22Rv1 (cell line): ENCODE measurements around the gene ERRFI1.
"Not testable (repeated sequence)": the region's sequence is repeated elsewhere in the genome, so short reads cannot be mapped to it uniquely, and the experiment has no call there.

Source experiments
- H3K27ac ChIP-seq: fragments of 450-650 bp; 2 replicates; pipeline ENCODE4 v1.5.1; 2017
- ZFX ChIP-seq: fragments of 450-650 bp; IDR thresholded peaks from 2 replicates; pipeline ENCODE4 v1.6.1; 2017; ENCODE audit warnings: antibody characterized with exemption, borderline replicate concordance
- TF ChIP-seq, protein P1 (sequence below): fragments of 450-650 bp; IDR thresholded peaks from 2 replicates; pipeline ENCODE4 v1.5.1; 2017; ENCODE audit warnings: mild to moderate bottlenecking

The ERRFI1 gene

GRCh38 chr1:7972285-7972684, 53.8 kb downstream of the ERRFI1 start:
- H3K27ac ChIP-seq: no peak overlapping the region
- TF ChIP-seq, protein P1, sequence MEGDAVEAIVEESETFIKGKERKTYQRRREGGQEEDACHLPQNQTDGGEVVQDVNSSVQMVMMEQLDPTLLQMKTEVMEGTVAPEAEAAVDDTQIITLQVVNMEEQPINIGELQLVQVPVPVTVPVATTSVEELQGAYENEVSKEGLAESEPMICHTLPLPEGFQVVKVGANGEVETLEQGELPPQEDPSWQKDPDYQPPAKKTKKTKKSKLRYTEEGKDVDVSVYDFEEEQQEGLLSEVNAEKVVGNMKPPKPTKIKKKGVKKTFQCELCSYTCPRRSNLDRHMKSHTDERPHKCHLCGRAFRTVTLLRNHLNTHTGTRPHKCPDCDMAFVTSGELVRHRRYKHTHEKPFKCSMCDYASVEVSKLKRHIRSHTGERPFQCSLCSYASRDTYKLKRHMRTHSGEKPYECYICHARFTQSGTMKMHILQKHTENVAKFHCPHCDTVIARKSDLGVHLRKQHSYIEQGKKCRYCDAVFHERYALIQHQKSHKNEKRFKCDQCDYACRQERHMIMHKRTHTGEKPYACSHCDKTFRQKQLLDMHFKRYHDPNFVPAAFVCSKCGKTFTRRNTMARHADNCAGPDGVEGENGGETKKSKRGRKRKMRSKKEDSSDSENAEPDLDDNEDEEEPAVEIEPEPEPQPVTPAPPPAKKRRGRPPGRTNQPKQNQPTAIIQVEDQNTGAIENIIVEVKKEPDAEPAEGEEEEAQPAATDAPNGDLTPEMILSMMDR: no peak
- TF ChIP-seq ZFX: no peak

GRCh38 chr1:7971024-7971423, 55.1 kb downstream of the ERRFI1 start:
- no peak overlapping the region for H3K27ac ChIP-seq
- no peak for TF ChIP-seq ZFX
- TF ChIP-seq, protein P1: no peak

- no peak overlapping the region for H3K27ac ChIP-seq
- TF ChIP-seq, protein P1: no peak
- no peak for TF ChIP-seq ZFX
Measured at GRCh38 chr1:7970246-7970645, 55.9 kb downstream of the ERRFI1 start.

DNA sequence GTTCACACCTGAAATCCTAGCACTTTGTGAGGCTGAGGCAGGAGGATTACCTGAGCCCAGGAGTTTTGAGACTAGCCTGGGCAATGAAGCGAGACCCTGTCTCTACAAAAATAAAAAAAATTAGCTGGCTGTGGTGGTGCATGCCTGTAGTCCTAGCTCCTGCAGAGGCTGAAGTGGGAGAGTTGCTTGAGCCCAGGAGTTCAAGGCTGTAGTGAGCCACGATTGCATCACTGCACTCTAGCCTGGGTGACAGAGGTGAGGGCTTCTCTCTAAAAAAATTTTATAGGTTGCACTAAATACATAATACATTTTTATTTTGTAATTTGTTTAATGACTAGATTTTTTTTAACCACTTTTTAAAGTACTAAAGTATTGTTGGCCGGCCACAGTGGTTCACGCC, 58.5 kb downstream of the ERRFI1 start:
- TF ChIP-seq, protein P1: no peak
- no peak for TF ChIP-seq ZFX
- no peak overlapping the region for H3K27ac ChIP-seq

GRCh38 chr1:7967196-7967595, 58.9 kb downstream of the ERRFI1 start:
- TF ChIP-seq ZFX: no peak
- TF ChIP-seq, protein P1: no peak

GRCh38 chr1:7964476-7964875, 61.6 kb downstream of the ERRFI1 start:
- no peak for TF ChIP-seq ZFX
- TF ChIP-seq, protein P1: no peak
- no peak overlapping the region for H3K27ac ChIP-seq

More at GRCh38 chr1:7967196-7967595, 58.9 kb downstream of the ERRFI1 start:
- H3K27ac ChIP-seq: no peak overlapping the region

DNA sequence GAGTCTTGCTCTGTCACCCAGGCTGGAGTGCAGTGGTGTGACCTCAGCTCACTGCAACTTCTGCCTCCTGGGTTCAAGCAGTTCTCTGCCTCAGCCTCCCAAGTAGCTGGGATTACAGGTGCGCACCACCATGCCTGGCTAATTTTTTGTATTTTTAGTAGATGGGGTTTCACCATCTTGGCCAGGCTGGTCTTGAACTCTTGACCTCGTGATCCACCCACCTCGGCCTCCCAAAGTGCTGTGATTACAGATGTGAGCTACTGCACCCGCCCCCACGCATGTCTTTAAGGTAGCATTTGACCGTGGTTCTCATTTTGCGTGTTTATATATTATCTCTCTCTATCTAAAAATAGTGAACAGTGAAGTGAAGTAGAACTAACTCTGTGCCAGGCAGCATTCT, 62.3 kb downstream of the ERRFI1 start:
- not testable (repeated sequence) for H3K27ac ChIP-seq

DNA sequence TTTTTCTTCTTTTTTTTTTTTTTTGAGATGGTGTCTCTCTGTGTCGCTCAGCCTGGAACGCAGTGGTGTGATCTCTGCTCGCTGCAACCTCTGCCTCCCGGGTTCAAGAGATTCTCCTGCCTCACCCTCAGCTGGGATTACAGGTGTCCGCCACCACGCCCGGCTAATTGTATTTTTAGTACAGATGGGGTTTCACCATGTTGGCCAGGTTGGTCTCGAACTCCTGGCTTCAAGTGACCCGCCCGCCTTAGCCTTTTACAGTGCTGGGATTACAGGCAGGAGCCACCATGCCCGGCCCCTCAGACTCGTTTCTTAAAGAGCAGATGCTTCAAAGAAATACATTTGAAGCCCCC, 62.8 kb downstream of the ERRFI1 start:
- H3K27ac ChIP-seq: not testable (repeated sequence)
